Adrenal gland (tissue), 12 donors: ENCODE measurements around the gene KLHL4. TPM values are rescaled to one million over a fixed set of nuclear protein-coding genes. Genes with fewer than 3 reads are reported as not detected.

ENCODE experiments used
- DNase-seq, 7 donors: peaks; one replicate each; pipeline ENCODE4 v3.0.0-alpha.2; 2019 to 2020
- H3K27ac ChIP-seq, 5 donors: fragments of 200-600 bp; sonication (generic) in 4 of 5; 1 replicate in 3 of 5; 2 replicates in 2 of 5; pipeline versions ENCODE4 v1.5.1 to v1.8.0; 2016 to 2020; ENCODE audit warnings: mild to moderate bottlenecking in 1 of 5
- H3K27me3 ChIP-seq: fragments of 200-600 bp; 2 replicates; pipeline ENCODE4 v1.8.0; 2021
- H3K36me3 ChIP-seq, 2 donors: fragments of 200-600 bp; replicated peaks in 1 of 2; 1 replicate in 1 of 2; 2 replicates in 1 of 2; pipeline versions ENCODE4 v1.5.1 to v1.8.0; 2018 to 2022
- H3K4me1 ChIP-seq, 2 donors: fragments of 200-600 bp; replicated peaks in 1 of 2; 1 replicate in 1 of 2; 2 replicates in 1 of 2; pipeline versions ENCODE4 v1.5.1 to v1.8.0; 2018 to 2021
- H3K4me3 ChIP-seq, 4 donors: fragments of 200-600 bp; sonication (generic) in 3 of 4; one replicate each; pipeline ENCODE4 v1.5.1; 2016 to 2018
- H3K9me3 ChIP-seq, 3 donors: fragments of 200-600 bp; sonication (generic) in 1 of 3; replicated peaks in 1 of 3; 1 replicate in 2 of 3; 2 replicates in 1 of 3; pipeline versions ENCODE4 v1.5.1 to v1.8.0; 2016 to 2021
- POLR2A ChIP-seq, 2 donors: fragments of 450-650 bp; IDR thresholded peaks; one replicate each; pipeline ENCODE4 v1.6.1; 2017; ENCODE audit warnings: antibody characterized with exemption in 2 of 2, mild to moderate bottlenecking in 2 of 2, moderate library complexity in 1 of 2
- WGBS, 4 donors: extraction: QIAGEN DNeasy Blood & Tissue Kit in 2 of 4; methylation state at CpG; one replicate each; pipeline versions ENCODE4 v1.1.5 to v1.1.7; 2013 to 2017; 5-methylcytosine and 5-hydroxymethylcytosine counted together
- intact Hi-C, 2 donors: fragments of 100-400 bp; cut with DNase I; formaldehyde crosslinking; loops; one replicate each; pipeline versions ENCODE4 v1.14.1 to v1.15.0; 2022 to 2023
- polyA plus RNA-seq, 3 donors: library from polyadenylated mRNA; stranded (reverse); fragments of 200-250 nt in 2 of 3; fragments of 350-450 nt in 1 of 3; fragmentation: Illumina TruSeq in 1 of 3; extraction: RNeasy Lipid Tissue Mini Kit (QIAGEN cat#74804) in 1 of 3; gene quantifications; one replicate each; pipeline ENCODE4 v1.2.3, GENCODE V29; 2013 to 2014
- total RNA-seq, 9 donors: library from RNA; depleted of rRNA in 4 of 9; stranded (reverse); fragments of >200 nt in 4 of 9; fragments of 120-200 nt in 1 of 9; fragmentation: NEBNext Ultra II Directional in 1 of 9; extraction: Animal tissue kit (Norgen Biotek cat#: 25700) in 1 of 9; gene quantifications; one replicate each; pipeline versions ENCODE4 v1.1.0 to v1.2.4, GENCODE V29; 2013 to 2023
- TF ChIP-seq, protein P1 (sequence below), 6 experiments: fragments of 450-650 bp in 4 of 6; fragments of 200-600 bp in 2 of 6; sonication (generic) in 1 of 6; IDR thresholded peaks; 1 replicate in 5 of 6; 2 replicates in 1 of 6; pipeline versions ENCODE4 v1.5.1 to v1.8.0; 2016 to 2021; ENCODE audit warnings: antibody characterized with exemption in 6 of 6, mild to moderate bottlenecking in 2 of 6, moderate library complexity in 1 of 6
- donor health status: healthy with polysubstance abuse.
- donor health status: Bipolar disorder and iron deficiency.
- donor health status: DM: yes; HTN: yes; CAD: no.
- donor health status: DM: no; HTN: no; CAD: no.
- donor health status: DM: no; HTN: no; CAD: no.
- donor health status: DM: yes; HTN: yes; CAD: no.

The KLHL4 gene
- total and polyA plus RNA-seq, 12 donors = 4.8 to 111 (median 75.3) TPM

DNA sequence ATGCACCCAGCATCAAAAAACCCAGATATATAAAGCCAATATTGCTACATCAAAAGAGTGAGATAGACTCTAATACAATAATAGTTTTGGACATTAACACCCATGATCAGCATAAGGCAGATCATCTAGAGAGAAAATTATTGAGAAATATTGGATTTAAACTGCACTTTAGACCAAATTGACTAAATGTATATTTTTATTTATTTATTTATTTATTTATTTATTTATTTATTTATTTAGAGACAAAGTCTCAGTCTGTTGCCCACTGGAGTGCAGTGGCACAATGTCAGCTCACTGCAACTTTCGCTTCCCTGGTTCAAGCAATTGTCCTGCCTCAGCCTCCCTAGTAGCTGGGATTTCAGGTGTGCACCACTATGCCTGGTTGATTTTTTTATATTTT lies 193.0 kb downstream of the KLHL4 start:
- Histone ChIP-seq H3K9me3 (no peaks in the 10 kb centered on the region), H3K4me1 (no peaks in the 10 kb centered on the region), H3K27me3 (peaks cover 7% of the 10 kb centered on the region), H3K4me3 (no peak overlapping the region), H3K36me3 (no peaks in the 10 kb centered on the region), H3K27ac (no peak overlapping the region)
- intact Hi-C loops = no loop called here
- TF ChIP-seq POLR2A (IDR thresholded peaks at IDR 0.05) = no peak
- TF ChIP-seq, protein P1, sequence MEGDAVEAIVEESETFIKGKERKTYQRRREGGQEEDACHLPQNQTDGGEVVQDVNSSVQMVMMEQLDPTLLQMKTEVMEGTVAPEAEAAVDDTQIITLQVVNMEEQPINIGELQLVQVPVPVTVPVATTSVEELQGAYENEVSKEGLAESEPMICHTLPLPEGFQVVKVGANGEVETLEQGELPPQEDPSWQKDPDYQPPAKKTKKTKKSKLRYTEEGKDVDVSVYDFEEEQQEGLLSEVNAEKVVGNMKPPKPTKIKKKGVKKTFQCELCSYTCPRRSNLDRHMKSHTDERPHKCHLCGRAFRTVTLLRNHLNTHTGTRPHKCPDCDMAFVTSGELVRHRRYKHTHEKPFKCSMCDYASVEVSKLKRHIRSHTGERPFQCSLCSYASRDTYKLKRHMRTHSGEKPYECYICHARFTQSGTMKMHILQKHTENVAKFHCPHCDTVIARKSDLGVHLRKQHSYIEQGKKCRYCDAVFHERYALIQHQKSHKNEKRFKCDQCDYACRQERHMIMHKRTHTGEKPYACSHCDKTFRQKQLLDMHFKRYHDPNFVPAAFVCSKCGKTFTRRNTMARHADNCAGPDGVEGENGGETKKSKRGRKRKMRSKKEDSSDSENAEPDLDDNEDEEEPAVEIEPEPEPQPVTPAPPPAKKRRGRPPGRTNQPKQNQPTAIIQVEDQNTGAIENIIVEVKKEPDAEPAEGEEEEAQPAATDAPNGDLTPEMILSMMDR (IDR thresholded peaks at IDR 0.05) = no peak
- no peak for DNase-seq
- WGBS, 4 donors = 71 to 95% (median 89%) methylated on average over 1 of the region's 1 CpG
